Endothelial cell (in vitro differentiated cells): ENCODE measurements around the gene SH3D21. TPM values are rescaled to one million over a fixed set of nuclear protein-coding genes. Genes with fewer than 3 reads are reported as not detected.

Source experiments
- DNase-seq: peaks from one replicate; pipeline ENCODE4 v3.0.0; 2021; ENCODE audit warnings: low spot score
- H3K27ac Mint-ChIP-seq: one replicate; pipeline ENCODE4 v1.8.0; 2021; ENCODE audit warnings: mixed read lengths, inconsistent platforms; ENCODE audit not compliant: unreplicated experiment
- H3K27me3 Mint-ChIP-seq: one replicate; pipeline ENCODE4 v1.8.0; 2021; ENCODE audit warnings: mild to moderate bottlenecking, moderate library complexity, mixed read lengths, inconsistent platforms; ENCODE audit not compliant: unreplicated experiment
- H3K36me3 Mint-ChIP-seq: one replicate; pipeline ENCODE4 v1.8.0; 2021; ENCODE audit warnings: mild to moderate bottlenecking, low read depth, mixed read lengths, inconsistent platforms; ENCODE audit not compliant: unreplicated experiment
- H3K4me1 Mint-ChIP-seq: one replicate; pipeline ENCODE4 v1.8.0; 2021; ENCODE audit warnings: mild to moderate bottlenecking, mixed read lengths, inconsistent platforms; ENCODE audit not compliant: unreplicated experiment
- H3K4me3 Mint-ChIP-seq: one replicate; pipeline ENCODE4 v1.8.0; 2021; ENCODE audit warnings: mild to moderate bottlenecking, mixed read lengths, inconsistent platforms; ENCODE audit not compliant: unreplicated experiment
- H3K9me3 Mint-ChIP-seq: one replicate; pipeline ENCODE4 v1.8.0; 2021; ENCODE audit warnings: mixed read lengths, inconsistent platforms; ENCODE audit not compliant: unreplicated experiment
- CTCF ChIP-seq: fragments of 200-600 bp; sonication (generic); IDR thresholded peaks from one replicate; pipeline ENCODE4 v1.5.0; 2021; ENCODE audit warnings: antibody characterized with exemption; ENCODE audit not compliant: unreplicated experiment
- total RNA-seq: library from RNA; stranded (reverse); fragmentation: NEBNext Ultra II Directional; extraction: Animal tissue kit (Norgen Biotek cat#: 25700); gene quantifications from one replicate; pipeline ENCODE4 v1.2.1, GENCODE V29; 2021; ENCODE audit not compliant: unreplicated experiment

SH3D21 gene
- total RNA-seq, 1 donor from 2014 or later: 4.8 TPM

- Mint-ChIP-seq H3K4me1 (peaks cover 4% of the 10 kb centered on the region), H3K36me3 (peaks cover 1% of the 10 kb centered on the region), H3K27ac (peak overlapping the region; percentile 36), H3K9me3 (no peaks in the 10 kb centered on the region), H3K27me3 (no peaks in the 10 kb centered on the region), H3K4me3 (no peak overlapping the region)
- no peak for DNase-seq
- no peak for TF ChIP-seq CTCF
These were observed 26.9 kb upstream of the SH3D21 start for GRCh38 chr1:36279110-36279788.

GRCh38 chr1:36279789-36280296, 26.3 kb upstream of the SH3D21 start:
- Mint-ChIP-seq H3K27ac (no peak overlapping the region), H3K27me3 (no peaks in the 10 kb centered on the region)

GRCh38 chr1:36284061-36284460, 22.1 kb upstream of the SH3D21 start:
- Mint-ChIP-seq H3K27me3 (no peaks in the 10 kb centered on the region), H3K4me3 (no peak overlapping the region), H3K4me1 (peaks cover 4% of the 10 kb centered on the region), H3K27ac (no peak overlapping the region), H3K36me3 (peaks cover 17% of the 10 kb centered on the region), H3K9me3 (no peaks in the 10 kb centered on the region)
- DNase-seq: no peak
- TF ChIP-seq CTCF: no peak

More at GRCh38 chr1:36279789-36280296, 26.3 kb upstream of the SH3D21 start:
- H3K4me1 Mint-ChIP-seq: peaks cover 4% of the 10 kb centered on the region
- H3K36me3 Mint-ChIP-seq: no peaks in the 10 kb centered on the region
- TF ChIP-seq CTCF: no peak
- H3K4me3 Mint-ChIP-seq: no peak overlapping the region
- DNase-seq: no peak
- no peaks in the 10 kb centered on the region for H3K9me3 Mint-ChIP-seq

GRCh38 chr1:36284517-36284916, 21.7 kb upstream of the SH3D21 start:
- Mint-ChIP-seq H3K27ac (no peak overlapping the region), H3K4me1 (peaks cover 4% of the 10 kb centered on the region), H3K9me3 (no peaks in the 10 kb centered on the region), H3K4me3 (no peak overlapping the region), H3K27me3 (no peaks in the 10 kb centered on the region), H3K36me3 (peaks cover 20% of the 10 kb centered on the region)
- TF ChIP-seq CTCF: no peak
- no peak for DNase-seq

GRCh38 chr1:36285443-36286101, 20.6 kb upstream of the SH3D21 start:
- TF ChIP-seq CTCF: peak; percentile 62
- Mint-ChIP-seq H3K27ac (no peak overlapping the region), H3K36me3 (peaks cover 27% of the 10 kb centered on the region), H3K9me3 (no peaks in the 10 kb centered on the region), H3K27me3 (no peaks in the 10 kb centered on the region), H3K4me3 (no peak overlapping the region), H3K4me1 (peaks cover 4% of the 10 kb centered on the region)
- DNase-seq: peak; percentile 59
